K562 (cell line): ENCODE measurements around the gene C2orf69. TPM values are rescaled to one million over a fixed set of nuclear protein-coding genes. Genes with fewer than 3 reads are reported as not detected.

Source experiments
- CUX1 ChIP-seq: fragments of 200-800 bp; sonication (Bioruptor generic); IDR thresholded peaks from 2 replicates; pipeline ENCODE4 v1.6.1; 2016; ENCODE audit warnings: missing genetic modification characterization, missing compliant biosample characterization
- ERF ChIP-seq: fragments of 450-650 bp; formaldehyde crosslinking; IDR thresholded peaks from 2 replicates; pipeline ENCODE4 v1.4.0; 2020; ENCODE audit warnings: mild to moderate bottlenecking, mixed read lengths
- GATAD2B ChIP-seq: fragments of 450-650 bp; IDR thresholded peaks from 2 replicates; pipeline ENCODE4 v1.6.1; 2017; ENCODE audit warnings: mild to moderate bottlenecking, borderline replicate concordance
- ILF3 ChIP-seq: fragments of 450-650 bp; IDR thresholded peaks from 2 replicates; pipeline ENCODE4 v1.6.1; 2018; ENCODE audit warnings: antibody characterized with exemption, mild to moderate bottlenecking, moderate library complexity, borderline replicate concordance
- SREBF1 ChIP-seq: fragments of 150-350 bp; IDR thresholded peaks from 2 replicates; pipeline ENCODE4 v1.6.1; 2014; ENCODE audit warnings: antibody characterized with exemption, low read depth, low read length, borderline replicate concordance
- ZNF644 ChIP-seq: fragments of 200-800 bp; sonication (Bioruptor generic); IDR thresholded peaks from 2 replicates; pipeline ENCODE4 v1.6.1; 2016; ENCODE audit warnings: low read depth, missing genetic modification characterization, missing compliant biosample characterization
- polyA plus RNA-seq, 8 experiments: library from polyadenylated mRNA; depleted of rRNA in 4 of 8; stranded (reverse) in 5 of 8; unstranded in 3 of 8; fragments of >200 nt; fragmentation: Nextera tagmentation in 2 of 8; fragmentation: Illumina TruSeq in 1 of 8; extraction: Ambion mirVana in 2 of 8; extraction: Trizol in 1 of 8; gene quantifications; 2 replicates each; pipeline versions ENCODE4 v1.2.1 to v1.2.3, GENCODE V29; 2011 to 2014; ENCODE audit warnings: inconsistent platforms in 1 of 8, missing spikeins in 1 of 8
- total RNA-seq, 7 experiments: library from RNA; depleted of rRNA in 6 of 7; stranded (reverse); fragments of >200 nt in 6 of 7; fragmentation: Illumina TruSeq in 2 of 7; extraction: Trizol in 2 of 7; gene quantifications; 2 replicates each; pipeline versions ENCODE4 v1.2.1 to v1.2.3, GENCODE V29; 2011 to 2021; ENCODE audit warnings: low replicate concordance in 1 of 7
- TF ChIP-seq, protein P1 (sequence below): sonication (generic); formaldehyde crosslinking; IDR thresholded peaks from 2 replicates; pipeline ENCODE4 v1.8.0; 2023; ENCODE audit warnings: missing genetic modification reagents, mild to moderate bottlenecking, borderline replicate concordance
- TF ChIP-seq, protein P2 (sequence below): fragments of 450-650 bp; IDR thresholded peaks from 2 replicates; pipeline ENCODE4 v1.6.1; 2017; ENCODE audit warnings: antibody characterized with exemption, mild to moderate bottlenecking
- TF ChIP-seq, protein P3 (sequence below): sonication (generic); formaldehyde crosslinking; IDR thresholded peaks from 2 replicates; pipeline ENCODE4 v1.8.1; 2023; ENCODE audit warnings: mild to moderate bottlenecking, missing genetic modification reagents

C2orf69 gene
- total and polyA plus RNA-seq, 9 of the 15 experiments (the other 6 are each of a cell fraction or from before 2014, with no cell fraction given) = 3.4 to 9.8 (median 5.7) TPM

DNA sequence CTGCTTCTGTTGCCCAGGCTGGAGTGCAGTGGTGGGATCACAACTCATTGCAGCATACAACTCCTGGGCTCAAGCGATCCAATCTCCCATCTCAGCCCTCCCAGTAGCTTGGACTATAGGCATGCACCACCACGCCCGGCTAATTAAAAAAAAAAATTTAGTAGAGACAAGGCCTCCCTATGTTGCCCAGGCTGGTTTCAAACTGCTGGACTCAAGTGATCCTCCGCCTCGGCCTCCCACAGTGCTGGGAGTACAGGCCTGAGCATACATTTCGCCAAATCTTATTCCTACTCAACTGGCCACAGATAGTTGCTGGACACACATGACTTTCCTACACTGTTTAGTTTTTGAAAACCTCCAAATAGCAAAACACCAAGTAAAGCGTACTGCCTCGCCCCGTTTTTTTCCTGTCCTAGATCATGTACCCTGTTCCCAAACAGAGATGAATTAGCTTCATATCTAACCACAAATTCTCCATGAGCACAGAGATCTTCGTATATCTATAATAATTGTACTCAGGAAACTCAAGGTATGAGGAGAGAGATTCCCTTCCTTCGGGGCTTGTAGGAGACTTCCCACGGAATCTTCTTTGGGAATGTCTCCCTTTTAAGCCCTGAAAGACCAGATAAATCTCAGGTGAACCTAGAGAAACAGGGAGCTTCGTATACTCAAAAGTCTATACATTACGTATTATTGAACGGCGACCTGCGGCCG lies 598 bp upstream of the C2orf69 start (continued):
- TF ChIP-seq, protein P1, sequence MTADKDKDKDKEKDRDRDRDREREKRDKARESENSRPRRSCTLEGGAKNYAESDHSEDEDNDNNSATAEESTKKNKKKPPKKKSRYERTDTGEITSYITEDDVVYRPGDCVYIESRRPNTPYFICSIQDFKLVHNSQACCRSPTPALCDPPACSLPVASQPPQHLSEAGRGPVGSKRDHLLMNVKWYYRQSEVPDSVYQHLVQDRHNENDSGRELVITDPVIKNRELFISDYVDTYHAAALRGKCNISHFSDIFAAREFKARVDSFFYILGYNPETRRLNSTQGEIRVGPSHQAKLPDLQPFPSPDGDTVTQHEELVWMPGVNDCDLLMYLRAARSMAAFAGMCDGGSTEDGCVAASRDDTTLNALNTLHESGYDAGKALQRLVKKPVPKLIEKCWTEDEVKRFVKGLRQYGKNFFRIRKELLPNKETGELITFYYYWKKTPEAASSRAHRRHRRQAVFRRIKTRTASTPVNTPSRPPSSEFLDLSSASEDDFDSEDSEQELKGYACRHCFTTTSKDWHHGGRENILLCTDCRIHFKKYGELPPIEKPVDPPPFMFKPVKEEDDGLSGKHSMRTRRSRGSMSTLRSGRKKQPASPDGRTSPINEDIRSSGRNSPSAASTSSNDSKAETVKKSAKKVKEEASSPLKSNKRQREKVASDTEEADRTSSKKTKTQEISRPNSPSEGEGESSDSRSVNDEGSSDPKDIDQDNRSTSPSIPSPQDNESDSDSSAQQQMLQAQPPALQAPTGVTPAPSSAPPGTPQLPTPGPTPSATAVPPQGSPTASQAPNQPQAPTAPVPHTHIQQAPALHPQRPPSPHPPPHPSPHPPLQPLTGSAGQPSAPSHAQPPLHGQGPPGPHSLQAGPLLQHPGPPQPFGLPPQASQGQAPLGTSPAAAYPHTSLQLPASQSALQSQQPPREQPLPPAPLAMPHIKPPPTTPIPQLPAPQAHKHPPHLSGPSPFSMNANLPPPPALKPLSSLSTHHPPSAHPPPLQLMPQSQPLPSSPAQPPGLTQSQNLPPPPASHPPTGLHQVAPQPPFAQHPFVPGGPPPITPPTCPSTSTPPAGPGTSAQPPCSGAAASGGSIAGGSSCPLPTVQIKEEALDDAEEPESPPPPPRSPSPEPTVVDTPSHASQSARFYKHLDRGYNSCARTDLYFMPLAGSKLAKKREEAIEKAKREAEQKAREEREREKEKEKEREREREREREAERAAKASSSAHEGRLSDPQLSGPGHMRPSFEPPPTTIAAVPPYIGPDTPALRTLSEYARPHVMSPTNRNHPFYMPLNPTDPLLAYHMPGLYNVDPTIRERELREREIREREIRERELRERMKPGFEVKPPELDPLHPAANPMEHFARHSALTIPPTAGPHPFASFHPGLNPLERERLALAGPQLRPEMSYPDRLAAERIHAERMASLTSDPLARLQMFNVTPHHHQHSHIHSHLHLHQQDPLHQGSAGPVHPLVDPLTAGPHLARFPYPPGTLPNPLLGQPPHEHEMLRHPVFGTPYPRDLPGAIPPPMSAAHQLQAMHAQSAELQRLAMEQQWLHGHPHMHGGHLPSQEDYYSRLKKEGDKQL (CRISPR knock-in tag) = no peak
- TF ChIP-seq, protein P2, sequence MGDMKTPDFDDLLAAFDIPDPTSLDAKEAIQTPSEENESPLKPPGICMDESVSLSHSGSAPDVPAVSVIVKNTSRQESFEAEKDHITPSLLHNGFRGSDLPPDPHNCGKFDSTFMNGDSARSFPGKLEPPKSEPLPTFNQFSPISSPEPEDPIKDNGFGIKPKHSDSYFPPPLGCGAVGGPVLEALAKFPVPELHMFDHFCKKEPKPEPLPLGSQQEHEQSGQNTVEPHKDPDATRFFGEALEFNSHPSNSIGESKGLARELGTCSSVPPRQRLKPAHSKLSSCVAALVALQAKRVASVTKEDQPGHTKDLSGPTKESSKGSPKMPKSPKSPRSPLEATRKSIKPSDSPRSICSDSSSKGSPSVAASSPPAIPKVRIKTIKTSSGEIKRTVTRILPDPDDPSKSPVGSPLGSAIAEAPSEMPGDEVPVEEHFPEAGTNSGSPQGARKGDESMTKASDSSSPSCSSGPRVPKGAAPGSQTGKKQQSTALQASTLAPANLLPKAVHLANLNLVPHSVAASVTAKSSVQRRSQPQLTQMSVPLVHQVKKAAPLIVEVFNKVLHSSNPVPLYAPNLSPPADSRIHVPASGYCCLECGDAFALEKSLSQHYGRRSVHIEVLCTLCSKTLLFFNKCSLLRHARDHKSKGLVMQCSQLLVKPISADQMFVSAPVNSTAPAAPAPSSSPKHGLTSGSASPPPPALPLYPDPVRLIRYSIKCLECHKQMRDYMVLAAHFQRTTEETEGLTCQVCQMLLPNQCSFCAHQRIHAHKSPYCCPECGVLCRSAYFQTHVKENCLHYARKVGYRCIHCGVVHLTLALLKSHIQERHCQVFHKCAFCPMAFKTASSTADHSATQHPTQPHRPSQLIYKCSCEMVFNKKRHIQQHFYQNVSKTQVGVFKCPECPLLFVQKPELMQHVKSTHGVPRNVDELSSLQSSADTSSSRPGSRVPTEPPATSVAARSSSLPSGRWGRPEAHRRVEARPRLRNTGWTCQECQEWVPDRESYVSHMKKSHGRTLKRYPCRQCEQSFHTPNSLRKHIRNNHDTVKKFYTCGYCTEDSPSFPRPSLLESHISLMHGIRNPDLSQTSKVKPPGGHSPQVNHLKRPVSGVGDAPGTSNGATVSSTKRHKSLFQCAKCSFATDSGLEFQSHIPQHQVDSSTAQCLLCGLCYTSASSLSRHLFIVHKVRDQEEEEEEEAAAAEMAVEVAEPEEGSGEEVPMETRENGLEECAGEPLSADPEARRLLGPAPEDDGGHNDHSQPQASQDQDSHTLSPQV = 0 out of 2 replicates have a peak, but pooled peaks have one; percentile 23
- TF ChIP-seq ZNF644 (tag) = no peak
- TF ChIP-seq SREBF1 = no peak
- TF ChIP-seq CUX1 (CRISPR knock-in tag) = no peak
- TF ChIP-seq GATAD2B = no peak
- TF ChIP-seq ERF (CRISPR knock-in tag) = no peak
- TF ChIP-seq ILF3 = no peak
- TF ChIP-seq, protein P3, sequence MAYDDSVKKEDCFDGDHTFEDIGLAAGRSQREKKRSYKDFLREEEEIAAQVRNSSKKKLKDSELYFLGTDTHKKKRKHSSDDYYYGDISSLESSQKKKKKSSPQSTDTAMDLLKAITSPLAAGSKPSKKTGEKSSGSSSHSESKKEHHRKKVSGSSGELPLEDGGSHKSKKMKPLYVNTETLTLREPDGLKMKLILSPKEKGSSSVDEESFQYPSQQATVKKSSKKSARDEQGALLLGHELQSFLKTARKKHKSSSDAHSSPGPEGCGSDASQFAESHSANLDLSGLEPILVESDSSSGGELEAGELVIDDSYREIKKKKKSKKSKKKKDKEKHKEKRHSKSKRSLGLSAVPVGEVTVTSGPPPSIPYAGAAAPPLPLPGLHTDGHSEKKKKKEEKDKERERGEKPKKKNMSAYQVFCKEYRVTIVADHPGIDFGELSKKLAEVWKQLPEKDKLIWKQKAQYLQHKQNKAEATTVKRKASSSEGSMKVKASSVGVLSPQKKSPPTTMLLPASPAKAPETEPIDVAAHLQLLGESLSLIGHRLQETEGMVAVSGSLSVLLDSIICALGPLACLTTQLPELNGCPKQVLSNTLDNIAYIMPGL (CRISPR knock-in tag) = no peak
